Hepatocyte (in vitro differentiated cells): ENCODE results near the gene CXCL5.

Experiments
- EZH2 ChIP-seq: fragments of 200-600 bp; sonication (generic); IDR thresholded peaks from 2 replicates; pipeline ENCODE4 v1.6.1; 2016; ENCODE audit warnings: antibody characterized with exemption, mild to moderate bottlenecking, borderline replicate concordance
- TF ChIP-seq, protein P1 (sequence below): fragments of 200-600 bp; sonication (generic); IDR thresholded peaks from 2 replicates; pipeline ENCODE4 v1.5.1; 2016; ENCODE audit warnings: antibody characterized with exemption, mild to moderate bottlenecking; ENCODE audit not compliant: poor library complexity

DNA sequence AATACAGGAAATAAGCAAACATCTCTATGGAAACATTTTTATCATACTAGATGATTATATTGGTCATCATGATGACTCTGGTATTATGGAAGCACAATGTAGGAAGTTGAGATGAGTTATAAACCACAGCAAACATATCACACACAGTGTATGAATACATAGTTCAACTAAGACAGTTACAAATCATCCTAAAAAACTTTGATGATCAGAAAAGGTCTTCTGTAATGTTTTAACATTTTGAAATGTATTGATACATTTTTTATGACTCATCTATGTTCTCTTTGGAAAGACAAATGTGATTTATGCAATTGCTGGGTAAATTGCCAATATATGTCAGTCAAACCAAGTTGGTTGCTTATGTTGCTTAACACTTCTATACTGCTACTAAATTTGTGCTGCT lies 35.3 kb upstream of the CXCL5 start:
- TF ChIP-seq, protein P1, sequence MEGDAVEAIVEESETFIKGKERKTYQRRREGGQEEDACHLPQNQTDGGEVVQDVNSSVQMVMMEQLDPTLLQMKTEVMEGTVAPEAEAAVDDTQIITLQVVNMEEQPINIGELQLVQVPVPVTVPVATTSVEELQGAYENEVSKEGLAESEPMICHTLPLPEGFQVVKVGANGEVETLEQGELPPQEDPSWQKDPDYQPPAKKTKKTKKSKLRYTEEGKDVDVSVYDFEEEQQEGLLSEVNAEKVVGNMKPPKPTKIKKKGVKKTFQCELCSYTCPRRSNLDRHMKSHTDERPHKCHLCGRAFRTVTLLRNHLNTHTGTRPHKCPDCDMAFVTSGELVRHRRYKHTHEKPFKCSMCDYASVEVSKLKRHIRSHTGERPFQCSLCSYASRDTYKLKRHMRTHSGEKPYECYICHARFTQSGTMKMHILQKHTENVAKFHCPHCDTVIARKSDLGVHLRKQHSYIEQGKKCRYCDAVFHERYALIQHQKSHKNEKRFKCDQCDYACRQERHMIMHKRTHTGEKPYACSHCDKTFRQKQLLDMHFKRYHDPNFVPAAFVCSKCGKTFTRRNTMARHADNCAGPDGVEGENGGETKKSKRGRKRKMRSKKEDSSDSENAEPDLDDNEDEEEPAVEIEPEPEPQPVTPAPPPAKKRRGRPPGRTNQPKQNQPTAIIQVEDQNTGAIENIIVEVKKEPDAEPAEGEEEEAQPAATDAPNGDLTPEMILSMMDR, result no peak
- no peak for TF ChIP-seq EZH2
